Measurements from ENCODE around the gene RAD51B.

The RAD51B gene

GRCh38 chr14:68569970-68570409 is 750.4 kb downstream of the RAD51B start:
- no peak for FAIRE-seq

GRCh38 chr14:68571114-68571591 is 751.6 kb downstream of the RAD51B start:
- FAIRE-seq: no peak

GRCh38 chr14:68571928-68572525 is 752.4 kb downstream of the RAD51B start:
- FAIRE-seq: no peak

DNA sequence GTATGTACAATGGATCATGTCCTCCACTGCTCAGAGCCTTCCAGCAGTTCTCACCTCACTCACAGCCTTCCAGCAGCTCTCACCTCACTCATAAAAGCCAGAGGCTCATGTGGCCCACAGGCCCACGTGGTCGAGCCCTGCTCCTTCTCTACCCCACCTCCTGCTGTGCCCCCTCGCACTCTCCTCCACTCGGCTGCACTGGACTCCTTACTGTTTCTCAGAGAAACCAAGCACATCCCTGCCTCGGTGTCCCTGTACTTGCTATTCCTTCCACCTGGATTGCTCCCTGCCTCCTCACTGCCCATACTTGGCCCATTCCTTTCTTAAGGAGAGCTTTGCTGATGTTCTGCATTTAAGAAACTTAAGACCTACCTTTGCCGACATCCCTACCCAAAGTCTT is 753.5 kb downstream of the RAD51B start:
- no peak for FAIRE-seq

DNA sequence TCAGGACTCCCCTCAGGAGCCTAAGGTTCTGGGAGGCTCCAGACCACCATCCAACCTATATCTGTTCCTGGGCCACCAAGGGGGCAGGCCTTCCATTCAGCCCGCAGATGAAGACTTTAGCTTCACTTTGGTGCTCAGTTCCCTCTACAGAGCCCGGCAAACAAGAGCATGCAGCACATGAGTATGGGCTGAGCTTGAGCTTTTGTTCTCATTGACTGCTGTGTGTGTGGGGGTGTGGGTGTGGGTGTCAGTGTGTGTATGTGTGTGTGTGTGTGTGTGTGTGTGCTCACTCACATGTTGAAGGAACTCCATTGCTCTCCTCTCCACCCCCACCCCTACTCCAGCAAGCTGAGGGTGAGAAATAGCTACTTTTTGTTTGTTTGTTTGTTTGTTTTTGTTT is 754.1 kb downstream of the RAD51B start:
- no peak for FAIRE-seq

- no peak for FAIRE-seq
Measured at GRCh38 chr14:68574461-68574860, 754.9 kb downstream of the RAD51B start.

GRCh38 chr14:68574906-68575305 is 755.3 kb downstream of the RAD51B start:
- no peak for FAIRE-seq

- no peak for FAIRE-seq
Measured at GRCh38 chr14:68575426-68575825, 755.8 kb downstream of the RAD51B start.

DNA sequence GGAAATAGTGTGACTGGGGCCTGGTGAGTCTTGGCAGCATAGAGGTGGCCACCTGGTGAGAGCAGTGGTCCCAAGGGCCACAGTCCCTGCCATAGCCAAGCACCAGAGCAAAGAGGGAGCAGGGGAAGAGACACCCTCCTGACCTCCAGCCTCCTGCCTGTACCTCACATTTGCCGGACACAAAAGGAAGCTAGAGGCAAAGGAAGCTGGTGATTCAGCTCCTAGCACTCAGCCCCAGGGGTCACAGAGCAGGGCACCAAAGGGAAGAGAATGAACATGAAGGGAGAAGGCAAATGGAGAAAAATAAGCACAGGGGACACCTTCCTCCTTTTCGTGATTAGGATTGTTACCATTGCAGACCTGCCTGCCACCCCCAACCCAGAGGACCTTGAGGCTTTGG is 756.5 kb downstream of the RAD51B start:
- no peak for FAIRE-seq

GRCh38 chr14:68576496-68577244 is 757.1 kb downstream of the RAD51B start:
- FAIRE-seq: no peak

DNA sequence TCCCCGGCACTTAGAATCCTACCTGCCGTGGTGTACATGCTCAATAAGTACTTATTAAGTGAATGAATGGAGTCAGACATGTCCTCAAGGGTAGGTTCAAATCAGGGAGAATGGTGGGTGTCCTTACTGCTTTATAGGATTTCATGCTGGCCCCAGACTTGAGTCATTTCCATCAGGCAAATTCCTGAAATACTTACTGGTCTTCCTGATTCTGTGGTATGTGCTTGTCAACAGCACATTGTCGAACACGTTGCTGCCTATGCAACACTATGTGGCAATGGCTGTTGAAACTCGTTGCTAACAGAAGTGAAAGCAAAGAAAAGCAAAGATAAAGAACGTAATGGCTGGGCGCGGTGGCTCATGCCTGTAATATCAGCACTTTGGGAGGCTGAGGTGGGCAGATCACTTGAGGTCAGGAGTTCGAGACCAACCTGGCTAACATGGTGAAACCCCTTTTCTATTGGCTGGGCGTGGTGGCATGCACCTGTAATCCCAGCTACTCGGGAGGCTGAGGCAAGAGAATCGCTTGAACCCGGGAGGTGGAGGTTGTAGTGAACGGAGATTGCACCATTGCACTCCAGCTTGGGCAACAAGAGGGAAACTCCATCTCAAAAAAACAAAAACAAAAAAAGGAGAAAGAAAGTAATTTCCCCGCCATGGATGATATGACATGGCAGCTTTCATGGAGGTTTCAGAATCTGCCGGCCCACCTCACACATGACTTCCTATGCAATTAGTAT is 758.4 kb downstream of the RAD51B start:
- no peak for FAIRE-seq

DNA sequence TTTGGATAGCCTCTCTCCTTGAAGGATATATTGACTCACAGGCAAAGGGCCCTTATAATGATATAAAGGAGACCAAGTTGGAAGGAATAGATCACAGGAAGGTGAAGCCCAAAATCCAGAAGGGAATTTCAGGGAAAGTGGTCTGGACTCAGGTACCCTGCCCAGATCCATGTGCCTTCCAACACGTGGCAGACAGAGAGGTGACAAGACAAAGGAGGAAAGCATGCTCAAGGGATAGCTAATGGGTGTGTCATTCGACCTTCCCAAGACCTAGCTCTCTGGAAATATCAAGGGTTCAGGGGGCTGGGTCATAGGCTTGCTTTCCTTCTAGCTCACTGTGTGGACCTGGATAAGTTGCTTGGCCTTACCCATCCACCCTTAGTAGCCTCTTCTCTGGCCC is 759.0 kb downstream of the RAD51B start:
- no peak for FAIRE-seq

GRCh38 chr14:68580096-68580645 is 760.6 kb downstream of the RAD51B start:
- no peak for FAIRE-seq

DNA sequence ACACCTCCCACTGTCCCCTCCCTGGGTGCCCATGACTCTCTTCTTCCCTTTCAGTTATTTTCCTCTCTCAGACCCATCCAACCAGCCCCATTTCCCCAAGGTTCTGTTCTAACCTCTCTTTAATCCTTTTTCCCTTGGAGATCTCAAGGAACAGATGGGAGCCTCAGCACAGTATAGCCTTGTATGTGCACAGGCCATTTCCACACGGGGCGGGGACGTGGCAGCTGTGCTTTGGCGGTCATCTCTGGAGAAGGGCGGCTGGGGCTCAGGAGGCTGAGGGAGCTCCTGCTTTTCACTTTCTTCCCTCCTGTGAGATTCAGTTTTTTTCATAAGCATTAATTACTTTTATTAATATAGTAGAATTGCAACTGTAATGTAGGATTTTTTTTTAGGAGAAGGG is 761.1 kb downstream of the RAD51B start:
- no peak for FAIRE-seq

DNA sequence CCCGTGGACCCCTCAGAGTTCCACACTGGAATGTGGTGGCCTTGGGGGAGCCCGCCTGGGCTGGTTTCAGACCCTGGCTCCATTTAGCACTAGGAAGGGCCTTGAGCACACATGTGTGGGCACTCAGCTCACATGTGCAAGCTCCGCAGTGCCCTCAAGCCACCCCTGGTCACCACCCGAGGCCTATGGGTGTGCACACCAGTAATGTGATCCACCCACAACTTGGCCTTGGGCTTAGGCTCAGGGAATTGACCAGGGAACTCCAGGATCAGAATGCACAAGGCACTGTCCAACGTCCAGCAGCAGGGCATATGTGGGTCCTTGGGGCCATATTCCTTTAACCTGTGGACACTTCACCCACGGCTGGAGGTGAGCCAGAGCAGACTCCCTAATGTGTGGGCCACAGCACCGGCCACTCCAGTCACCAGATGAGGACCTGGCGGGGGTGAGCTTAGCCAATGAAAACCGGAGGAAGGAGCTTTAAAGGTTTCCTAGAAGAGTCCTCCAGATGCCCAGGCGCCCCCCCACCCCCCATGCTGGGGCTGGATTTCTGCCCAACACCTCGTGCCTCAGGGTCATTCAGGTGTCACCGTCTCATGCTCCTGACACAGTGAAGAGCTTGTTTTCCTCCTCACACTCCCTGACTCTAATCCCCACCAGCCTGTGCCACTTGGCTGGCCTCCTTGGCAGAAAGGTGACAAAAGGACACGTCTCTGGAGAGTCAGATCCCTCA is 764.1 kb downstream of the RAD51B start:
- no peak for FAIRE-seq

DNA sequence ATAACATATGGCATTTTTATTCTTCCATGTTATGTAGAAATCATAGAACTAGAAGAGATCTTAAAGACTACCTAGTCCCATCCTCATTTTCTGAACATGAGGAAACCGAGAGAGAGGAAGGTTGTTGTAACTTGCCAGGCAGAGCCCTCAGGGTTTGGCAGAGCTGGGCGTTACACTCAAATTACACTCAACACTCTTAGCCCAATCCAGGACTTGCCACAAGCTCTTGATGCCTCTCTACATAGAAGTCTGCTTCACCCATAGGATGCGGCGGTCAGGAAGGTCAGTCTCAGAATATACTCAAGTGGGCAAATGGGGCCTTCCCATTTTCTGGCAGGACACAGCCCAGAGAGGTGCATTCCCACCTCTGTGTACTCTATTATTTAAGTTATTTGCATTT is 765.2 kb downstream of the RAD51B start:
- no peak for FAIRE-seq

GRCh38 chr14:68585690-68586089 is 766.1 kb downstream of the RAD51B start:
- FAIRE-seq: no peak

- no peak for FAIRE-seq
Measured at GRCh38 chr14:68586896-68587751, 767.5 kb downstream of the RAD51B start.

DNA sequence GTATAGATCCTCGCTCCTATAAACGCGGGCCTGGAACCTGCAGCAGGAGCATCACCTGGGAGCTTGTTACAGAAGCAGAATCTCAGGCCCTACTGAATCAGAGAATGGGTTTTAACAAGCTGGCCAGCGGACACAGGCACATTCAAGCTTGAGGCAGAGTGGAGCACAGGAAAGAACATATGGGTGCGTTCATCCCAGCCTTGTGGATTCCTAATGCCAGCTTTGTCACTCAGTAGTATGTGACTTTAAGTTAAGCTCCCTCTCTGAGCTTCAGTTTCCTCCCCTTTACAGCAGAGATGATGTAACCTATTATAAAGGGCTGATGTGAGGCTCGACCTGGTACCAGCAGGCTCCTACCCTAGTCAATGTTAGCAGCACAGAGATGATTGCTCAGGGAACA is 768.4 kb downstream of the RAD51B start:
- FAIRE-seq: no peak

- no peak for FAIRE-seq
Measured at GRCh38 chr14:68589447-68590200, 770.0 kb downstream of the RAD51B start.

DNA sequence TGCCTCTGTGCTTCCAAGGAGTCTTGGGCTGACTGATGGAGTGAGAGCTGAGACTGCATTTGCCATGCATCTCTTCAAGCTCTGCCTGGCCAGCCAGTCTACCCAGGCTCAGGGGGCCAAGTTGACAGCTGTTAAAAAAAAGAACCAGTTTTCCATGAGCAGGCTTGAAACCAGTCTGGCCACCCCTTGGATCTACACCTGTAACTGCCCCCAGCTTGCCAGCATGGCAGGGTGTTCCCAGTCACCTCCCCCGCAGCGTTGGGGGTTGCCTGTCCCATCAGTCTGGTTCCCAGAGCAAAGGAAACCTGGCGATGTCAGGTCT is 770.6 kb downstream of the RAD51B start:
- FAIRE-seq: no peak
